Embryonic facial prominence (tissue), 1 donor: ENCODE results near the gene GMPR.
"Not testable (repeated sequence)": the region's sequence is repeated elsewhere in the genome, so short reads cannot be mapped to it uniquely, and the experiment has no call there.

ENCODE experiments used
- DNase-seq: peaks from one replicate; pipeline ENCODE4 v3.0.0-alpha.2; 2016; ENCODE audit errors: extremely low spot score

GMPR gene

GRCh38 chr6:16244869-16245451 lies 6.6 kb downstream of the GMPR start:
- no peak for DNase-seq

- DNase-seq = no peak
These were observed 10.0 kb downstream of the GMPR start for GRCh38 chr6:16248271-16248853.

GRCh38 chr6:16249971-16250370 lies 11.6 kb downstream of the GMPR start:
- DNase-seq = no peak

- DNase-seq = no peak
These were observed 13.3 kb downstream of the GMPR start for GRCh38 chr6:16251706-16252105.

- no peak for DNase-seq
These were observed 14.4 kb downstream of the GMPR start for GRCh38 chr6:16252686-16253299.

GRCh38 chr6:16253399-16254144 lies 15.2 kb downstream of the GMPR start:
- no peak for DNase-seq

- no peak for DNase-seq
These were observed 16.1 kb downstream of the GMPR start for GRCh38 chr6:16254535-16254934.

- DNase-seq = no peak
These were observed 18.4 kb downstream of the GMPR start for GRCh38 chr6:16256781-16257180.

GRCh38 chr6:16257999-16258708 lies 19.8 kb downstream of the GMPR start:
- DNase-seq = no peak

GRCh38 chr6:16258709-16259075 lies 20.3 kb downstream of the GMPR start:
- no peak for DNase-seq

GRCh38 chr6:16259604-16260003 lies 21.2 kb downstream of the GMPR start:
- not testable (repeated sequence) for DNase-seq

- not testable (repeated sequence) for DNase-seq
These were observed 22.2 kb downstream of the GMPR start for GRCh38 chr6:16260602-16261001.

- not testable (repeated sequence) for DNase-seq
These were observed 24.4 kb downstream of the GMPR start for GRCh38 chr6:16262773-16263172.

GRCh38 chr6:16263464-16264099 lies 25.2 kb downstream of the GMPR start:
- DNase-seq = not testable (repeated sequence)

GRCh38 chr6:16264785-16265184 lies 26.4 kb downstream of the GMPR start:
- no peak for DNase-seq

- no peak for DNase-seq
These were observed 27.3 kb downstream of the GMPR start for GRCh38 chr6:16265351-16266341.

GRCh38 chr6:16267428-16268263 lies 29.3 kb downstream of the GMPR start:
- DNase-seq = no peak

GRCh38 chr6:16269442-16270070 lies 31.2 kb downstream of the GMPR start:
- not testable (repeated sequence) for DNase-seq
